GM12878 (cell line): ENCODE data around the gene PTPRD. TPM values are rescaled to one million over a fixed set of nuclear protein-coding genes. Genes with fewer than 3 reads are reported as not detected.

Experiments used
- ATAC-seq: fragments of 200-7000 bp; cut with Tn5 transposase; 3 replicates; pipeline ENCODE4 v1.9.1; 2020; ENCODE audit warnings: mild to moderate bottlenecking, moderate library complexity
- BruUV-seq: library from RNA; stranded (reverse); fragments of 400-500 nt; replicated peaks from 2 replicates; lab custom pipeline; 2021; lab: Mats Ljungman, UMichigan
- CTCF ChIA-PET: fragments of 300-600 bp; sonication (Branson Sonifier 250); formaldehyde crosslinking; extraction: SDS; loops from one replicate; lab custom pipeline; 2021; ENCODE audit warnings: inconsistent platforms; lab: Yijun Ruan, JAX
- POLR2A ChIA-PET: fragments of 350-600 bp; formaldehyde crosslinking; extraction: SDS; loops from one replicate; lab custom pipeline; 2021; ENCODE audit warnings: inconsistent platforms; lab: Charles Lee
- RAD21 ChIA-PET: fragments of 300-600 bp; sonication (Branson Sonifier 250); formaldehyde crosslinking; loops from one replicate; lab custom pipeline; 2023; ENCODE audit warnings: antibody characterized with exemption; ENCODE audit not compliant: unreplicated experiment; lab: Charles Lee
- SMC1A ChIA-PET: fragments of 300-600 bp; sonication (Branson Sonifier 250); formaldehyde crosslinking; loops from one replicate; lab custom pipeline; 2023; ENCODE audit not compliant: unreplicated experiment, uncharacterized antibody; lab: Charles Lee
- DNase-seq: peaks from one replicate; pipeline ENCODE4 v3.0.0-alpha.2; 2011; ENCODE audit warnings: low read depth, low spot score
- FAIRE-seq: peaks from 3 replicates; lab custom pipeline; 2011; peaks lifted over from hg19 to GRCh38; lab: Jason Lieb, UNC
- H2AFZ ChIP-seq: 2 replicates; pipeline ENCODE4 v1.6.0; 2011; ENCODE audit warnings: low read depth, low read length, control low read depth; ENCODE audit not compliant: control insufficient read depth
- H3K27ac ChIP-seq: 2 replicates; pipeline ENCODE4 v1.5.1; 2011; ENCODE audit warnings: control low read depth; ENCODE audit not compliant: control insufficient read depth, insufficient read depth
- H3K27me3 ChIP-seq, 2 experiments: replicated peaks in 1 of 2; 2 replicates each; pipeline versions ENCODE4 v1.6.0 to v1.6.1; 2011; ENCODE audit warnings: low read length in 1 of 2; ENCODE audit not compliant: control insufficient read depth in 2 of 2, insufficient read depth in 2 of 2
- H3K36me3 ChIP-seq, 2 experiments: 2 replicates each; pipeline ENCODE4 v1.5.1; 2011; ENCODE audit warnings: low read length in 1 of 2; ENCODE audit not compliant: control insufficient read depth in 2 of 2, insufficient read depth in 2 of 2
- H3K4me1 ChIP-seq: 2 replicates; pipeline ENCODE4 v1.6.1; 2011; ENCODE audit warnings: mild to moderate bottlenecking, low read length, moderate library complexity, mixed read lengths; ENCODE audit not compliant: control insufficient read depth, insufficient read depth
- H3K4me2 ChIP-seq: 2 replicates; pipeline ENCODE4 v1.6.0; 2011; ENCODE audit warnings: control low read depth; ENCODE audit not compliant: control insufficient read depth, insufficient read depth
- H3K4me3 ChIP-seq: fragments of 200-600 bp; sonication (generic); 2 replicates; pipeline ENCODE4 v1.5.1; 2016
- H3K79me2 ChIP-seq: 2 replicates; pipeline ENCODE4 v1.6.0; 2011; ENCODE audit warnings: low read length; ENCODE audit not compliant: control insufficient read depth, insufficient read depth
- H3K9ac ChIP-seq: 2 replicates; pipeline ENCODE4 v1.8.0; 2011; ENCODE audit warnings: low read length, control low read depth, mixed read lengths; ENCODE audit not compliant: control insufficient read depth, insufficient read depth
- H3K9me3 ChIP-seq: replicated peaks from 3 replicates; pipeline ENCODE4 v1.5.1; 2011; ENCODE audit warnings: mild to moderate bottlenecking, low read length; ENCODE audit not compliant: control insufficient read depth, insufficient read depth
- H4K20me1 ChIP-seq: 2 replicates; pipeline ENCODE4 v1.6.0; 2011; ENCODE audit not compliant: control insufficient read depth, insufficient read depth
- ATF7 ChIP-seq: fragments of 450-650 bp; IDR thresholded peaks from 2 replicates; pipeline ENCODE4 v1.6.1; 2016; ENCODE audit warnings: low read depth, mild to moderate bottlenecking
- HDAC6 ChIP-seq: fragments of 200-600 bp; sonication (generic); IDR thresholded peaks from one replicate; pipeline ENCODE4 v1.8.0; 2017; ENCODE audit warnings: antibody characterized with exemption; ENCODE audit not compliant: unreplicated experiment
- NRF1 ChIP-seq: conservative IDR thresholded peaks from 2 replicates; pipeline ENCODE4 v1.6.1; 2011; ENCODE audit warnings: mild to moderate bottlenecking, low read depth, low read length, improper control_type of control experiment
- REST ChIP-seq: IDR thresholded peaks from 2 replicates; pipeline ENCODE4 v1.6.1; 2012; ENCODE audit warnings: mild to moderate bottlenecking, low read depth, low read length
- STAT1 ChIP-seq: fragments of 450-650 bp; conservative IDR thresholded peaks from 2 replicates; pipeline ENCODE4 v1.6.1; 2014; ENCODE audit warnings: antibody characterized with exemption, mild to moderate bottlenecking
- STAT3 ChIP-seq: IDR thresholded peaks from 2 replicates; pipeline ENCODE4 v1.6.1; 2011; ENCODE audit warnings: low read depth, low read length, improper control_type of control experiment
- TAF1 ChIP-seq: IDR thresholded peaks from 2 replicates; pipeline ENCODE4 v1.6.1; 2011; ENCODE audit warnings: mild to moderate bottlenecking, low read depth, low read length, borderline replicate concordance
- TBL1XR1 ChIP-seq: IDR thresholded peaks from 2 replicates; pipeline ENCODE4 v1.6.1; 2012; ENCODE audit warnings: low read depth, low read length, improper control_type of control experiment
- ZNF592 ChIP-seq: fragments of 450-650 bp; IDR thresholded peaks from 2 replicates; pipeline ENCODE4 v1.6.1; 2017; ENCODE audit warnings: mild to moderate bottlenecking, moderate library complexity
- whole genome bisulfite sequencing: methylation state at CpG from one replicate; pipeline ENCODE4 v1.1.6; 2016; ENCODE audit warnings: low lambda C conversion rate; ENCODE audit not compliant: insufficient replicate concordance, insufficient coverage; ENCODE audit errors: missing lambda C conversion rate; 5-methylcytosine and 5-hydroxymethylcytosine counted together
- in situ Hi-C: fragments of 300-500 bp; cut with MboI; formaldehyde crosslinking; loops from 9 replicates; pipeline ENCODE4 v1.14.3; 2018; ENCODE audit warnings: mixed read lengths
- intact Hi-C: fragments of 100-400 bp; cut with micrococcal nuclease; formaldehyde crosslinking; loops from one replicate; pipeline ENCODE4 v1.14.2; 2022; ENCODE audit not compliant: unreplicated experiment
- polyA plus RNA-seq, 11 experiments: library from polyadenylated mRNA; depleted of rRNA in 4 of 11; unstranded in 6 of 11; stranded (reverse) in 5 of 11; fragments of >200 nt; fragmentation: Nextera tagmentation in 4 of 11; fragmentation: Illumina TruSeq in 1 of 11; extraction: Ambion mirVana in 4 of 11; extraction: Trizol in 1 of 11; gene quantifications; 1 replicate in 1 of 11; 2 replicates in 10 of 11; pipeline versions ENCODE4 v1.2.1 to v1.2.3, GENCODE V29; 2011 to 2016; ENCODE audit warnings: inconsistent platforms in 2 of 11, missing spikeins in 2 of 11, low read depth in 1 of 11
- total RNA-seq, 4 experiments: library from RNA; depleted of rRNA in 3 of 4; stranded (reverse); fragments of >200 nt in 3 of 4; fragmentation: Illumina TruSeq in 1 of 4; extraction: Trizol in 1 of 4; gene quantifications; 2 replicates each; pipeline versions ENCODE4 v1.2.1 to v1.2.3, GENCODE V29; 2013 to 2021
- TF ChIP-seq, protein P1 (sequence below): IDR thresholded peaks from 2 replicates; pipeline ENCODE4 v1.6.1; 2012; ENCODE audit warnings: low read depth, low read length, improper control_type of control experiment

Gene PTPRD
- total and polyA plus RNA-seq, 10 of the 15 experiments (the other 5 are each of a cell fraction or from before 2014, with no cell fraction given) = under 0.01 to 0.05 (median 0.01) TPM; not detected in 7

DNA sequence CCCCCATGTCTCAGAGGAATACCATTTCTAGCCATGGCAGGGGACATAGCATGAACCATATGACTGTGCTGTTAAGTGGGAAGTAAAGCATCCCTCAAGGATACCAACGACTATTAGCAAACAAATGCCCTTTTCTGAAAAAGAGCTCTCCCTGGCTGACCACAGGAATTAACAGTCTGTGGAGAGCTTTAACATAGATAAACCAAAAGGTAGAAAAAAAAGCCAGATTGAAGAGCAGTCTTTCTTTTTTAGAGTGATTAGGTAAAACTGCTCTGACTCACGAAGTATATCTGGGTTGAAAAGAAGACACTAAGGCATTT, 2280.5 kb downstream of the PTPRD start (continued):
- TF ChIP-seq REST (no peak), NRF1 (no peak), HDAC6 (no peak)

- ChIA-PET SMC1A (no interaction called here), POLR2A (interaction anchor here (0.9 kb wide), 1 partner anchor 139 kb away, joined by 3 read pairs; no protein-coding TSS in a partner anchor), RAD21 (no interaction called here), CTCF (no interaction called here)
- in situ Hi-C loops (no loop called here), intact Hi-C loops (no loop called here)
- no peaks in the 10 kb centered on the region for H3K79me2 ChIP-seq
- no peak for ATAC-seq
- H3K27me3 ChIP-seq = no peaks in the 10 kb centered on the region
- no peak overlapping the region for H3K4me3 ChIP-seq
- H3K9me3 ChIP-seq = no peaks in the 10 kb centered on the region
- no peak for DNase-seq
- H3K4me2 ChIP-seq = no peak overlapping the region
- no peak overlapping the region for H3K27ac ChIP-seq
- no peaks in the 10 kb centered on the region for H3K4me1 ChIP-seq
- FAIRE-seq = no peak
- no peak overlapping the region for H2AFZ ChIP-seq
- no peaks in the 10 kb centered on the region for H3K36me3 ChIP-seq
- no peaks in the 10 kb centered on the region for H4K20me1 ChIP-seq
- no peak overlapping the region for H3K9ac ChIP-seq
- WGBS = 23% methylated on average over 15 of the region's 15 CpGs
- BruUV-seq = no TSS peak
- no peak for TF ChIP-seq ZNF592
- no peak for TF ChIP-seq STAT3
- TF ChIP-seq, protein P1, sequence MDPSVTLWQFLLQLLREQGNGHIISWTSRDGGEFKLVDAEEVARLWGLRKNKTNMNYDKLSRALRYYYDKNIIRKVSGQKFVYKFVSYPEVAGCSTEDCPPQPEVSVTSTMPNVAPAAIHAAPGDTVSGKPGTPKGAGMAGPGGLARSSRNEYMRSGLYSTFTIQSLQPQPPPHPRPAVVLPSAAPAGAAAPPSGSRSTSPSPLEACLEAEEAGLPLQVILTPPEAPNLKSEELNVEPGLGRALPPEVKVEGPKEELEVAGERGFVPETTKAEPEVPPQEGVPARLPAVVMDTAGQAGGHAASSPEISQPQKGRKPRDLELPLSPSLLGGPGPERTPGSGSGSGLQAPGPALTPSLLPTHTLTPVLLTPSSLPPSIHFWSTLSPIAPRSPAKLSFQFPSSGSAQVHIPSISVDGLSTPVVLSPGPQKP = no peak
- TF ChIP-seq ATF7 = no peak
- TF ChIP-seq STAT1 = no peak
- TF ChIP-seq TBL1XR1 = no peak
- TF ChIP-seq TAF1 = no peak
These were observed 2281.1 kb downstream of the PTPRD start for GRCh38 chr9:8331507-8332330.
